ENCODE measurements around the gene ZBTB17. TPM values are rescaled to one million over a fixed set of nuclear protein-coding genes. Genes with fewer than 3 reads are reported as not detected.

ZBTB17 gene
- total and polyA plus RNA-seq, 11 donors, result 14.5 to 29.2 (median 22.1) TPM

DNA sequence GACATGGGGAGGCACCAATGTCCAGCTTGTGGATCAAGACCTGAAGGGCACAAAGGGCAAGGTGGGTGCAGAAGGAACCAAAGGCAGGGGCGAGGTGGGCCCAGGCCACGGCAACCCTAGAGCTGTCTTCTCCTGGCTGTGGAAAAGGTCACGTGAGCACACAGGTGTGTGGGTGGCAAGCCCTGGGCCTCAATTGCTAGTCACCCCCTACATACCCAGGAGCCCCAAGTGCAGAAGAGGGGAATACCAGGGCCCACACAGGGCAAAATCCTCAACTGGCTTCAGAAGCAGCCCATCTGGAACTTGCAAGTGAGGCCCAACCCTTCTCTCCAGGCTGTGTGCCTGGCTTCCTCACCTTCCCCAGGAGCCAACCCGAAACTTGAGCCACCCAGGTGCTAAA lies 25.6 kb downstream of the ZBTB17 start:
- ATAC-seq (no peak), DNase-seq (no peak)
- 87 to 94% (median 90%) methylated on average over 4 of the region's 4 CpGs for WGBS, 4 donors
- Histone ChIP-seq H3K27me3 (no peaks in the 10 kb centered on the region), H3K9me3 (no peaks in the 10 kb centered on the region), H3K4me1 (peaks cover 0 to 74% (median 64%) of the 10 kb centered on the region in 12 donors), H3K36me3 (peaks cover 0 to 31% (median 28%) of the 10 kb centered on the region in 9 donors), H3K4me3 (peak overlapping the region in 6 of 12 donors; percentile 15 to 50 (median 38)), H3K27ac (peak overlapping the region; percentile 2 to 96 (median 88))
- intact Hi-C loops (cut with DNase I), result no loop called here
- TF ChIP-seq POLR2A (IDR thresholded peaks at IDR 0.05), result no peak
- TF ChIP-seq, protein P1, sequence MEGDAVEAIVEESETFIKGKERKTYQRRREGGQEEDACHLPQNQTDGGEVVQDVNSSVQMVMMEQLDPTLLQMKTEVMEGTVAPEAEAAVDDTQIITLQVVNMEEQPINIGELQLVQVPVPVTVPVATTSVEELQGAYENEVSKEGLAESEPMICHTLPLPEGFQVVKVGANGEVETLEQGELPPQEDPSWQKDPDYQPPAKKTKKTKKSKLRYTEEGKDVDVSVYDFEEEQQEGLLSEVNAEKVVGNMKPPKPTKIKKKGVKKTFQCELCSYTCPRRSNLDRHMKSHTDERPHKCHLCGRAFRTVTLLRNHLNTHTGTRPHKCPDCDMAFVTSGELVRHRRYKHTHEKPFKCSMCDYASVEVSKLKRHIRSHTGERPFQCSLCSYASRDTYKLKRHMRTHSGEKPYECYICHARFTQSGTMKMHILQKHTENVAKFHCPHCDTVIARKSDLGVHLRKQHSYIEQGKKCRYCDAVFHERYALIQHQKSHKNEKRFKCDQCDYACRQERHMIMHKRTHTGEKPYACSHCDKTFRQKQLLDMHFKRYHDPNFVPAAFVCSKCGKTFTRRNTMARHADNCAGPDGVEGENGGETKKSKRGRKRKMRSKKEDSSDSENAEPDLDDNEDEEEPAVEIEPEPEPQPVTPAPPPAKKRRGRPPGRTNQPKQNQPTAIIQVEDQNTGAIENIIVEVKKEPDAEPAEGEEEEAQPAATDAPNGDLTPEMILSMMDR (IDR thresholded peaks at IDR 0.05), result no peak

DNA sequence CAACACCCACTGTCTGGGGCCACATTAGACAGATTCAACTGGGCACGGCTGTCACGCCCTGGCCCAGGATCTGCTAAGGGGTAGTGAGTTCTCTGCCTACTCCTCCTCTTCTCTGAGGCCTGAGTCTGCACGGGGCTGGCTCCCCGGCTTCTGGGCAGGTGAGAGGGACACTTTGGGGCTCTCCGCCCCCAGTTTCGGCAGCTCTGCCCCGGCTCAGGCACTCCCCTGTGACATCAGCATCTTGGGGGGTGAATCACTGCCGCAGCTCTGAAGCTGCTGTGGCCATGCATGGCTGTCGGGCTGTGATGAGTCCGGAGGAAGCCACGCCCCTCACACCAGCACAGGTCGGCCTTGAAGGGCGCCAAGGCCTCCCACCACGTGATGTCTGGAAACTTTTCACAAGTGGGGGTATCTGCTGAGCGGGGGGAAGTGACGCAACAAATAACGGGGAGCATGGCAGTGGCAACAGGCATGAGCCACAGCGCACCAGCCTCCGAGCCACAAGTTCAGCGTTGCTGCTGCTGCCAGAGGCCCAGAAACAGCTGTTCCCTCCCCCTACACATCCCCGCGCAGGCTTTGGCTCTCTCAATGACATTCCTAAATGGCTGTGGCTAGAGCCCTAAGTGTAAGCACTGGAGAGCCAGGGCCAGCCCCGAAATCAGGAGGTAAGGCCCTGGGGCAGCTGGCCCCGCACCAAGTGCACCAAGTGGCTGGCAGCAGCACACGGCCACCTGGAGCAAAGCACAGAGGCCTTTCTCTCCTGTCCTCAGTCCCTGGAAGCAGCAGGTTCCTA lies 26.3 kb downstream of the ZBTB17 start:
- Histone ChIP-seq H3K9me3 (no peaks in the 10 kb centered on the region), H3K4me1 (peaks cover 0 to 71% (median 63%) of the 10 kb centered on the region in 12 donors), H3K27me3 (no peaks in the 10 kb centered on the region), H3K36me3 (peaks cover 0 to 38% (median 34%) of the 10 kb centered on the region in 9 donors), H3K27ac (peak overlapping the region; percentile 49 to 96 (median 88)), H3K4me3 (peak overlapping the region in 9 of 12 donors; percentile 10 to 50 (median 37))
- ATAC-seq, result peak; percentile 70 to 87 (median 84)
- no peak for TF ChIP-seq POLR2A (IDR thresholded peaks at IDR 0.05)
- TF ChIP-seq, protein P1 (IDR thresholded peaks at IDR 0.05), result no peak
- DNase-seq, result peak; percentile 84 to 94 (median 88)
- WGBS, 4 donors, result 12 to 18% (median 15%) methylated on average over 18 to 25 of the region's 25 CpGs
- intact Hi-C loops (cut with DNase I), result no loop called here

DNA sequence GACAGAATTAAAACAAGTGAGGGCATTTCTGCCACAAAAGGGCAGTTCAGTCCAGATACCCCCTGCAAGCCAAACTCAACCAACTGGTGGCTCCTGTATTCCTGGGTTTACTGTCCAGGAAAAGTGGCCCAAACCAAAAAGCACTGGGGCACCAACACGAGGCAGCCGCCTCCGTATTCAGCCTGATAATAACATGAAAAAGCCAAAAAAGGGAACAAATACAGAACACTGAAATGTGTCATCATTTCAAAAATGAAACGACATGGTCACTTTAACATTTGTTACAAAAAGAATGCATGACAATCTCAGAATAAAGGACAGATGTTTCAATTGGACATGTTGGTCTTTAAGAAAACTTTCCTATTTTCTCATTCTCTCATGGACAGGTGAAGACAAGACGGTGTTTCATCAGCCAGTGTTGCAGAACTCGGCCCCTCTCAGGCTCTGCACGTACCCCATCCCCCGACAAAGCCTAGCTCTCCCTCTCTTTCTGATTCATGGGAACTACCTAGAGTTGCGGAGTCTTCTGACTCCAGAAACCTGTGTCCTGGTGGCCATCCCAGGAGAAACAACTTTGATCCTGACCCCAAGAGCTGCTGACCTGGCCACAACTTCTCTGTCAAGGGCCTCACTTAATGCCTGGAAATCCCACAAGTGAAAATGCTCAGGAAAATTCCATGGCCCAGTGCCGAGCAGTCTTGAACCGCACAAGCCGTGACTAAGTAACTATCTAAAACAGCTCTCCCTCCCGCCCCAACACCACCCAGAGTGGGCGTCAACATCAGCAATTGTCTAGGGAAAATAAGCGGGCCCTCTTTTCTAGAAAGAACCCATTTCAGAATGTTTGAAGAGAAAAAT lies 27.1 kb downstream of the ZBTB17 start:
- peak; percentile 72 to 85 (median 80) for DNase-seq
- ATAC-seq, result peak; percentile 40 to 72 (median 64)
- Histone ChIP-seq H3K4me1 (peaks cover 0 to 62% (median 55%) of the 10 kb centered on the region in 12 donors), H3K27ac (peak overlapping the region; percentile 49 to 96 (median 88)), H3K27me3 (no peaks in the 10 kb centered on the region), H3K36me3 (peaks cover 0 to 46% (median 43%) of the 10 kb centered on the region in 9 donors), H3K9me3 (no peaks in the 10 kb centered on the region), H3K4me3 (peak overlapping the region in 9 of 12 donors; percentile 10 to 50 (median 37))
- intact Hi-C loops (cut with DNase I), result no loop called here
- TF ChIP-seq POLR2A (IDR thresholded peaks at IDR 0.05), result no peak
- TF ChIP-seq, protein P1 (IDR thresholded peaks at IDR 0.05), result no peak
- WGBS, 4 donors, result 52 to 59% (median 58%) methylated on average over 15 of the region's 15 CpGs

Measured in heart left ventricle (tissue), 16 donors.